K562 (cell line): ENCODE measurements around the gene ENDOV. TPM values are rescaled to one million over a fixed set of nuclear protein-coding genes. Genes with fewer than 3 reads are reported as not detected.

ENCODE experiments used
- ATAC-seq: fragments of 200-7000 bp; cut with Tn5 transposase; 3 replicates; pipeline ENCODE4 v1.9.1; 2020; ENCODE audit warnings: moderate library complexity
- BruUV-seq: library from RNA; stranded (reverse); fragments of 400-500 nt; replicated peaks from 2 replicates; lab custom pipeline; 2021; lab: Mats Ljungman, UMichigan
- CTCF ChIA-PET: fragments of 300-600 bp; formaldehyde crosslinking; extraction: SDS; loops from one replicate; lab custom pipeline; 2021; ENCODE audit warnings: low intra/inter-chr PET ratio; lab: Yijun Ruan, JAX
- POLR2A ChIA-PET: fragments of 300-600, 350-650 bp; sonication (Branson Sonifier 250); formaldehyde crosslinking; extraction: SDS; loops from one replicate; lab custom pipeline; 2021; ENCODE audit warnings: antibody characterized with exemption, inconsistent platforms; lab: Yijun Ruan, JAX
- DNase-seq, 4 experiments: peaks; one replicate each; pipeline versions ENCODE4 v3.0.0 to v3.0.0-alpha.2; 2011 to 2018; ENCODE audit warnings: low spot score in 3 of 4, mixed read lengths in 3 of 4; ENCODE audit errors: extremely low read depth in 1 of 4
- FAIRE-seq: peaks from 2 replicates; lab custom pipeline; 2011; peaks lifted over from hg19 to GRCh38; lab: Jason Lieb, UNC
- H2AFZ ChIP-seq: 2 replicates; pipeline ENCODE4 v1.6.0; 2011; ENCODE audit warnings: low read depth, low read length, control low read depth, inconsistent platforms
- H3K27ac ChIP-seq: fragments of 200-600 bp; 3 replicates; pipeline ENCODE4 v1.8.0; 2011; ENCODE audit warnings: low read depth, mild to moderate bottlenecking, control low read depth, inconsistent platforms, low read length, moderate library complexity, mixed read lengths; ENCODE audit errors: extremely low read depth
- H3K27me3 ChIP-seq, 2 experiments: fragments of 300-600 bp in 1 of 2; 2 replicates in 1 of 2; 3 replicates in 1 of 2; pipeline versions ENCODE4 v1.6.0 to v1.8.0; 2011; ENCODE audit warnings: inconsistent platforms in 2 of 2, low read length in 2 of 2, mild to moderate bottlenecking in 1 of 2, mixed read lengths in 1 of 2, moderate library complexity in 1 of 2; ENCODE audit not compliant: control insufficient read depth in 2 of 2, insufficient read depth in 2 of 2
- H3K36me3 ChIP-seq: fragments of 300-600 bp; 3 replicates; pipeline ENCODE4 v1.8.0; 2011; ENCODE audit warnings: mild to moderate bottlenecking, low read length, inconsistent platforms; ENCODE audit not compliant: control insufficient read depth, insufficient read depth
- H3K4me1 ChIP-seq, 2 experiments: fragments of 200-600 bp in 1 of 2; replicated peaks in 1 of 2; 2 replicates in 1 of 2; 3 replicates in 1 of 2; pipeline versions ENCODE4 v1.5.1 to v1.8.0; 2011; ENCODE audit warnings: inconsistent platforms in 2 of 2, low read length in 2 of 2, mild to moderate bottlenecking in 1 of 2, mixed read lengths in 1 of 2, moderate library complexity in 1 of 2; ENCODE audit not compliant: control insufficient read depth in 2 of 2, insufficient read depth in 2 of 2
- H3K4me2 ChIP-seq: 2 replicates; pipeline ENCODE4 v1.6.1; 2011; ENCODE audit warnings: low read length, control low read depth, inconsistent platforms, mixed read lengths; ENCODE audit not compliant: insufficient read depth
- H3K4me3 ChIP-seq: fragments of 200-600 bp; sonication (generic), shearing (Covaris generic); 2 replicates; pipeline ENCODE4 v1.5.1; 2016; ENCODE audit warnings: control low read depth, inconsistent platforms
- H3K79me2 ChIP-seq: fragments of 200-600 bp; 3 replicates; pipeline ENCODE4 v1.8.0; 2011; ENCODE audit warnings: low read length, inconsistent platforms; ENCODE audit not compliant: control insufficient read depth, insufficient read depth
- H3K9ac ChIP-seq, 2 experiments: 2 replicates each; pipeline versions ENCODE4 v1.6.0 to v1.6.1; 2011; ENCODE audit warnings: low read depth in 2 of 2, low read length in 2 of 2, control low read depth in 1 of 2, inconsistent platforms in 1 of 2, mild to moderate bottlenecking in 1 of 2, mixed read lengths in 1 of 2; ENCODE audit not compliant: insufficient read depth in 1 of 2
- H3K9me1 ChIP-seq: one replicate; pipeline ENCODE4 v1.6.0; 2011; ENCODE audit warnings: inconsistent platforms, mild to moderate bottlenecking, low read length, moderate library complexity; ENCODE audit not compliant: control insufficient read depth, insufficient read depth
- H3K9me3 ChIP-seq: replicated peaks from 2 replicates; pipeline ENCODE4 v1.5.1; 2011; ENCODE audit warnings: low read depth, low read length, inconsistent platforms; ENCODE audit not compliant: control insufficient read depth, insufficient read depth
- H4K20me1 ChIP-seq: replicated peaks from 2 replicates; pipeline ENCODE4 v1.6.1; 2011; ENCODE audit warnings: low read length, inconsistent platforms, mixed read lengths; ENCODE audit not compliant: control insufficient read depth, insufficient read depth
- ARNT ChIP-seq, 2 experiments: fragments of 450-650 bp; IDR thresholded peaks; 2 replicates each; pipeline ENCODE4 v1.6.1; 2016; ENCODE audit warnings: mild to moderate bottlenecking in 1 of 2
- BRF1 ChIP-seq: IDR thresholded peaks from 3 replicates; pipeline ENCODE4 v1.6.1; 2011; ENCODE audit warnings: borderline replicate concordance, mild to moderate bottlenecking; ENCODE audit not compliant: insufficient read length; ENCODE audit errors: extremely low read depth
- CBX5 ChIP-seq: IDR thresholded peaks from 2 replicates; pipeline ENCODE4 v1.6.1; 2014; ENCODE audit warnings: low read depth, borderline replicate concordance
- CHD4 ChIP-seq: fragments of 200-600 bp; sonication (generic); IDR thresholded peaks from 3 replicates; pipeline ENCODE4 v1.6.1; 2012; ENCODE audit warnings: low read depth, mild to moderate bottlenecking, mixed read lengths, low read length, inconsistent platforms; ENCODE audit not compliant: insufficient read depth, insufficient replicate concordance, poor library complexity, severe bottlenecking
- FOXP1 ChIP-seq: sonication (generic); formaldehyde crosslinking; IDR thresholded peaks from 2 replicates; pipeline ENCODE4 v1.8.0; 2022; ENCODE audit warnings: mild to moderate bottlenecking, missing genetic modification reagents
- L3MBTL2 ChIP-seq: fragments of 450-650 bp; IDR thresholded peaks from 2 replicates; pipeline ENCODE4 v1.6.1; 2016; ENCODE audit warnings: mild to moderate bottlenecking, moderate library complexity
- NELFE ChIP-seq: IDR thresholded peaks from 2 replicates; pipeline ENCODE4 v1.6.1; 2011; ENCODE audit warnings: mild to moderate bottlenecking; ENCODE audit not compliant: insufficient read depth, insufficient read length
- PHTF2 ChIP-seq: fragments of 250-450 bp; sonication (Bioruptor Pico); IDR thresholded peaks from 2 replicates; pipeline ENCODE4 v1.5.0; 2021; ENCODE audit warnings: mild to moderate bottlenecking
- PYGO2 ChIP-seq: fragments of 450-650 bp; IDR thresholded peaks from 2 replicates; pipeline ENCODE4 v1.6.1; 2016; ENCODE audit warnings: mild to moderate bottlenecking, missing genetic modification characterization, moderate library complexity, missing compliant biosample characterization
- RUNX1 ChIP-seq: sonication (generic); IDR thresholded peaks from 2 replicates; pipeline ENCODE4 v1.6.1; 2016; ENCODE audit warnings: antibody characterized with exemption, low read depth
- ZNF140 ChIP-seq: fragments of 250-450 bp; sonication (Bioruptor Pico); IDR thresholded peaks from 2 replicates; pipeline ENCODE4 v1.8.0; 2021; ENCODE audit warnings: moderate library complexity, mild to moderate bottlenecking, inconsistent platforms
- ZNF57 ChIP-seq: fragments of 450-650 bp; formaldehyde crosslinking; IDR thresholded peaks from 2 replicates; pipeline ENCODE4 v1.4.0; 2020; ENCODE audit warnings: mild to moderate bottlenecking, moderate library complexity
- ZNF699 ChIP-seq: fragments of 250-450 bp; sonication (Bioruptor Pico); IDR thresholded peaks from 2 replicates; pipeline ENCODE4 v1.8.0; 2021; ENCODE audit warnings: mild to moderate bottlenecking, moderate library complexity; ENCODE audit not compliant: insufficient replicate concordance
- WGBS: fragments of 100-300 bp; shearing (Covaris generic); methylation state at CpG from one replicate; pipeline ENCODE4 v1.1.6; 2016; ENCODE audit warnings: low coverage, mixed read lengths; ENCODE audit not compliant: insufficient coverage; ENCODE audit errors: missing lambda C conversion rate; 5-methylcytosine and 5-hydroxymethylcytosine counted together
- in situ Hi-C: fragments of 300-500 bp; cut with MboI; formaldehyde crosslinking; loops from 4 replicates; pipeline ENCODE4 v1.15.0; 2018; ENCODE audit warnings: inconsistent platforms, mixed read lengths
- intact Hi-C: fragments of 100-400 bp; cut with micrococcal nuclease; formaldehyde crosslinking; loops from 2 replicates; pipeline ENCODE4 v1.14.2; 2022
- polyA plus RNA-seq, 8 experiments: library from polyadenylated mRNA; depleted of rRNA in 4 of 8; stranded (reverse) in 5 of 8; unstranded in 3 of 8; fragments of >200 nt; fragmentation: Nextera tagmentation in 2 of 8; fragmentation: Illumina TruSeq in 1 of 8; extraction: Ambion mirVana in 2 of 8; extraction: Trizol in 1 of 8; gene quantifications; 2 replicates each; pipeline versions ENCODE4 v1.2.1 to v1.2.3, GENCODE V29; 2011 to 2014; ENCODE audit warnings: inconsistent platforms in 1 of 8, missing spikeins in 1 of 8
- total RNA-seq, 7 experiments: library from RNA; depleted of rRNA in 6 of 7; stranded (reverse); fragments of >200 nt in 6 of 7; fragmentation: Illumina TruSeq in 2 of 7; extraction: Trizol in 2 of 7; gene quantifications; 2 replicates each; pipeline versions ENCODE4 v1.2.1 to v1.2.3, GENCODE V29; 2011 to 2021; ENCODE audit warnings: low replicate concordance in 1 of 7
- TF ChIP-seq, protein P1 (sequence below): sonication (generic); formaldehyde crosslinking; IDR thresholded peaks from 2 replicates; pipeline ENCODE4 v1.4.0; 2020; ENCODE audit warnings: mild to moderate bottlenecking, missing genetic modification reagents
- TF ChIP-seq, protein P2 (sequence below): fragments of 200-400 bp; formaldehyde crosslinking; IDR thresholded peaks from 2 replicates; pipeline ENCODE4 v1.6.1; 2017; ENCODE audit warnings: mild to moderate bottlenecking, low read depth, low read length, moderate library complexity
- TF ChIP-seq, protein P3 (sequence below): sonication (generic); formaldehyde crosslinking; IDR thresholded peaks from 2 replicates; pipeline ENCODE4 v1.9.0; 2022; ENCODE audit warnings: mild to moderate bottlenecking, missing genetic modification reagents

Gene ENDOV
- total and polyA plus RNA-seq, 9 of the 15 experiments (the other 6 are each of a cell fraction or from before 2014, with no cell fraction given), result 1.2 to 8.2 (median 3.7) TPM

DNA sequence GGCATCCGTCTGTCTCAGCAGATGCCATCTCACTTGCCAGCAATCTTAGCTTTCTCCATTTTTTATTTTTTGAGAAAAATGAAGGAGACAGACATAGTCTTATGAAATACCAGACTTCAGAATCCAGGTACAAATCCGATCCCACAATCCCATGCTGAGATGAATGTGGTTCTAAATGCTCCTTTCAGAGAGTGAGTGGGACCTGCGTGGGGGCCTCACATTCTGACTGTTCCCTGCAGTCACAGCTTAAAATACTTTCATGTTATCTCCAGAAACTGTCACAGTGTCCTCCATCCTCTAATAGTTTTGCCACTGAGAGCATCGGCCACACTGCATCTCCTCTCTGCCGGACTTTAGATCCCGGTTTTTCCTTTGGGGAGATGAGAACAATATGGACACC is 34.9 kb upstream of the ENDOV start (continued):
- TF ChIP-seq, protein P1, sequence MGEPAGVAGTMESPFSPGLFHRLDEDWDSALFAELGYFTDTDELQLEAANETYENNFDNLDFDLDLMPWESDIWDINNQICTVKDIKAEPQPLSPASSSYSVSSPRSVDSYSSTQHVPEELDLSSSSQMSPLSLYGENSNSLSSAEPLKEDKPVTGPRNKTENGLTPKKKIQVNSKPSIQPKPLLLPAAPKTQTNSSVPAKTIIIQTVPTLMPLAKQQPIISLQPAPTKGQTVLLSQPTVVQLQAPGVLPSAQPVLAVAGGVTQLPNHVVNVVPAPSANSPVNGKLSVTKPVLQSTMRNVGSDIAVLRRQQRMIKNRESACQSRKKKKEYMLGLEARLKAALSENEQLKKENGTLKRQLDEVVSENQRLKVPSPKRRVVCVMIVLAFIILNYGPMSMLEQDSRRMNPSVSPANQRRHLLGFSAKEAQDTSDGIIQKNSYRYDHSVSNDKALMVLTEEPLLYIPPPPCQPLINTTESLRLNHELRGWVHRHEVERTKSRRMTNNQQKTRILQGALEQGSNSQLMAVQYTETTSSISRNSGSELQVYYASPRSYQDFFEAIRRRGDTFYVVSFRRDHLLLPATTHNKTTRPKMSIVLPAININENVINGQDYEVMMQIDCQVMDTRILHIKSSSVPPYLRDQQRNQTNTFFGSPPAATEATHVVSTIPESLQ, result no peak
- TF ChIP-seq, all 486 proteins: peak for 0

DNA sequence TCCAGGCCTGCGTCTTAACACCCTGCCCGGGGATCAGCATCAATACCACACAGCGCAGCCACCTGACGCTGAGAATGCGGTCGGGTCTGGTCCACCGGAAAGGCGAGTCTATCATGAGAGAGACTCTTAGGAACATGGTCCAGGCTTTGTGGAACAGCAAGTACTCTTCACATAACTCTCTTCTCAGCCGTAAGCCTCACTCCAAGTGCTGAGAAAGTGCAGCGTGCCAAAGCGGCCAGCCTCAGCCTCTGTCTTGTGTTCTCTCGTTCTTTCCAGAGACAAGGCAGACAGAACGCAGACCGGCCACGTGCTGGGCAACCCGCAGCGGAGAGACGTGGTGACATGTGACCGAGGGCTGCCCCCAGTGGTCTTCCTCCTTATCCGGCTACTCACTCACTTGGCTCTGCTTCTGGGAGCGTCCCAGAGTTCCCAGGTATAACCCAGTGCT is 34.4 kb upstream of the ENDOV start:
- no peak for DNase-seq
- Histone ChIP-seq H3K4me3 (no peak overlapping the region), H3K79me2 (no peaks in the 10 kb centered on the region), H3K27me3 (no peaks in the 10 kb centered on the region), H3K4me1 (no peaks in the 10 kb centered on the region), H3K4me2 (no peak overlapping the region), H3K27ac (no peak overlapping the region), H3K36me3 (peaks cover 71% of the 10 kb centered on the region; the same call in 2 of the 3 replicates), H3K9me3 (no peaks in the 10 kb centered on the region), H4K20me1 (no peaks in the 10 kb centered on the region), H3K9me1 (no peaks in the 10 kb centered on the region), H3K9ac (no peak overlapping the region), H2AFZ (no peak overlapping the region)
- ATAC-seq, result no peak
- TF ChIP-seq ARNT (IDR thresholded peaks at IDR 0.05) (no peak), BRF1 (no peak), NELFE (no peak), CHD4 (no peak), PHTF2 (CRISPR knock-in tag) (no peak), CBX5 (no peak), ZNF699 (no peak), ZNF140 (CRISPR knock-in tag) (no peak), ZNF57 (no peak), FOXP1 (CRISPR knock-in tag) (no peak), RUNX1 (no peak), L3MBTL2 (no peak), PYGO2 (tag) (no peak)
- TF ChIP-seq, protein P2, sequence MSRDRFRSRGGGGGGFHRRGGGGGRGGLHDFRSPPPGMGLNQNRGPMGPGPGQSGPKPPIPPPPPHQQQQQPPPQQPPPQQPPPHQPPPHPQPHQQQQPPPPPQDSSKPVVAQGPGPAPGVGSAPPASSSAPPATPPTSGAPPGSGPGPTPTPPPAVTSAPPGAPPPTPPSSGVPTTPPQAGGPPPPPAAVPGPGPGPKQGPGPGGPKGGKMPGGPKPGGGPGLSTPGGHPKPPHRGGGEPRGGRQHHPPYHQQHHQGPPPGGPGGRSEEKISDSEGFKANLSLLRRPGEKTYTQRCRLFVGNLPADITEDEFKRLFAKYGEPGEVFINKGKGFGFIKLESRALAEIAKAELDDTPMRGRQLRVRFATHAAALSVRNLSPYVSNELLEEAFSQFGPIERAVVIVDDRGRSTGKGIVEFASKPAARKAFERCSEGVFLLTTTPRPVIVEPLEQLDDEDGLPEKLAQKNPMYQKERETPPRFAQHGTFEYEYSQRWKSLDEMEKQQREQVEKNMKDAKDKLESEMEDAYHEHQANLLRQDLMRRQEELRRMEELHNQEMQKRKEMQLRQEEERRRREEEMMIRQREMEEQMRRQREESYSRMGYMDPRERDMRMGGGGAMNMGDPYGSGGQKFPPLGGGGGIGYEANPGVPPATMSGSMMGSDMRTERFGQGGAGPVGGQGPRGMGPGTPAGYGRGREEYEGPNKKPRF, result no peak
- TF ChIP-seq, protein P3, sequence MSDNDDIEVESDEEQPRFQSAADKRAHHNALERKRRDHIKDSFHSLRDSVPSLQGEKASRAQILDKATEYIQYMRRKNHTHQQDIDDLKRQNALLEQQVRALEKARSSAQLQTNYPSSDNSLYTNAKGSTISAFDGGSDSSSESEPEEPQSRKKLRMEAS (CRISPR knock-in tag), result no peak
- ChIA-PET POLR2A (no interaction called here), CTCF (no interaction called here)
- no peak for FAIRE-seq
- no TSS peak for BruUV-seq
- 84% methylated on average over 20 of the region's 21 CpGs for WGBS
- intact Hi-C loops (no loop called here), in situ Hi-C loops (no loop called here)
